ENCODE measurements around the gene CBY1.

CBY1 gene

GRCh38 chr22:38706901-38707195 is 50.4 kb downstream of the CBY1 start:
- no peaks in the 10 kb centered on the region for H3K9me3 ChIP-seq
- DNase-seq = no peak
- peaks cover 9% of the 10 kb centered on the region for H3K36me3 ChIP-seq
- H3K27me3 ChIP-seq = no peaks in the 10 kb centered on the region
- H3K4me3 ChIP-seq (ENCODE audit: low read depth, low read length) = peak overlapping the region; percentile 95
- no peak for TF ChIP-seq CTCF (IDR thresholded peaks at IDR 0.05; ENCODE audit: low read depth, low read length)
- peaks cover 6% of the 10 kb centered on the region; the same call in 1 of the 2 replicates for H3K4me1 ChIP-seq

DNA sequence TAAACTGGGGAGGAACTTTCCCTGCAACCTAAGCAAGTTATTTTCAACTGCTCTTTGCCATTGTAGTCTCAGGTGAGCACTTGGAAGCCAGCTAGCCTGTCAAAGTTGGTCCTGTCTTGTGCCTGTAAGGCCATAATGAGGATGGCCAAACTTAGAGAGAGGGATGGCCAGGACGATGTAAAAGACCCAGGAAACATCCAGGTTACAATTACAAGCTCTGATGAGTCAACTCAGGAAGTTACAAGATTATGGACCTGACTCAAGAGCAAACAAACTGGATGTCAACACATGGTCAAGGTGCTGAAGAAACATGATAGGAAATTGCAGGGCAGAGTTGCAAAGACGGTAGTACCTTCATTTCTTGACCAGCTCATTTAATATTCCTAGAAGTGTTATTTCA is 50.9 kb downstream of the CBY1 start:
- Histone ChIP-seq H3K27me3 (no peaks in the 10 kb centered on the region), H3K4me3 (ENCODE audit: low read depth, low read length) (peak overlapping the region; percentile 95), H3K36me3 (peaks cover 14% of the 10 kb centered on the region), H3K4me1 (peaks cover 6% of the 10 kb centered on the region; the same call in 1 of the 2 replicates), H3K9me3 (no peaks in the 10 kb centered on the region)
- TF ChIP-seq CTCF (IDR thresholded peaks at IDR 0.05; ENCODE audit: low read depth, low read length) = no peak
- DNase-seq = no peak

DNA sequence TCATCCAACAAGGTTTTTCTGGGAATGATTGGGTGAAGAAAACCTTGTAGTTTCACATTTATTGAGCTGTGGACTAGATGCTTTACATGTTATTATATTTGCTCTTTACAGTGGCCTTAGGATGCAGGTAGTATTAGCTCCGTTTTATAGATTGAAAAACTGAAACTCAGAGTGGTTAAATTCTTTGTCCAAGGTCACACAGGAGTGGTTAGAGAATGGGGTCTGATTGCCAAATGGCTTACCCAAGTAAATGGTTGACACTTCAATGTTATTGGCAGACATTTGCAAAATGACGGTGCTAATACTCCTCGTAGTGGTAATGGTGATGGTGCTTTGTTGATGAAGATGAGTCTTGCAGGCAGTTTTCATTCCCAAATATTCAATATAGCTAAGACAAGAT is 51.5 kb downstream of the CBY1 start:
- H3K4me1 ChIP-seq = peaks cover 6% of the 10 kb centered on the region; the same call in 1 of the 2 replicates
- peaks cover 20% of the 10 kb centered on the region for H3K36me3 ChIP-seq
- DNase-seq = no peak
- no peaks in the 10 kb centered on the region for H3K27me3 ChIP-seq
- H3K4me3 ChIP-seq (ENCODE audit: low read depth, low read length) = peak overlapping the region; percentile 95; the same call in 1 of the 2 replicates
- TF ChIP-seq CTCF (IDR thresholded peaks at IDR 0.05; ENCODE audit: low read depth, low read length) = no peak
- no peaks in the 10 kb centered on the region for H3K9me3 ChIP-seq

- Histone ChIP-seq H3K36me3 (peaks cover 20% of the 10 kb centered on the region), H3K27me3 (no peaks in the 10 kb centered on the region), H3K4me1 (peaks cover 6% of the 10 kb centered on the region; the same call in 1 of the 2 replicates), H3K4me3 (ENCODE audit: low read depth, low read length) (no peak overlapping the region), H3K9me3 (no peaks in the 10 kb centered on the region)
- DNase-seq = no peak
- TF ChIP-seq CTCF (IDR thresholded peaks at IDR 0.05; ENCODE audit: low read depth, low read length) = no peak
These were observed 52.9 kb downstream of the CBY1 start for GRCh38 chr22:38709306-38709705.

DNA sequence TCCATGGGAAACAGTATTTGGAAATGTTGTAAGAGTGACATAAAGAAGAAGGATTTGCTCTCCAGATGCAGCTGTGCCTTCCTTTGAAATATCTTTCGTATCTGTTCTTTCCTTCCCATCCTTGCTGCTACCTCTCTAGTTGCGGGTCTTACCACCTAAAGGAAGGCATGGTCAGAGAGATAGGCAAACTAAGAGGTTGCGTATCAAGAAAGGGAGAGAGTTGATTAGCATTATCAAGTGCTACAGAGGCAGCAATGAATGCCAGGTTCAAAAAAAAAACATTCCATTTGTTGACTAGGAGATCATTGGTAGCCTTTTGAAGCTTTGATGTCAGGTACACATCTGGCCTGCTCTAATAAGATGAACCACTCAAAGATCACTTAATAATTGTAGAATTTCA is 53.9 kb downstream of the CBY1 start:
- H3K4me3 ChIP-seq (ENCODE audit: low read depth, low read length) = no peak overlapping the region

DNA sequence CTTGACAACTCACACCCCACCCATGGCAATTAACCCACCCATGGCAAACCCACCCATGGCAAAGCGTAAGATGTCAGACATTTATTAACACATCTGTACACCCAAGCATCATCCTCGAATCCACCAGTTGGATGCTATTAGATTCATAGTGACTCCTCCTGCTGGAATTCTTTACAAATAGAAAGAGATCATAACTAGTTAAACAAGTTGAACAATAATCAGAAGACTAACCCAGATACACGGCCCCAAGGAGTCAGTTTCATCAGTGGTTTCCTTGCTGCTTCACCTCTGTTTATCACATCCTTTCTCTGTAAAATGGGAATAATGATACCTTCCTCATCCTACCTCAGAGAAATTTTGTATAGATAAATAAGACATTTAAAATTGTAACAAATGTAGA is 54.4 kb downstream of the CBY1 start:
- Histone ChIP-seq H3K9me3 (no peaks in the 10 kb centered on the region), H3K36me3 (peaks cover 26% of the 10 kb centered on the region), H3K27me3 (no peaks in the 10 kb centered on the region), H3K4me1 (peaks cover 6% of the 10 kb centered on the region; the same call in 1 of the 2 replicates), H3K4me3 (ENCODE audit: low read depth, low read length) (no peak overlapping the region)
- no peak for DNase-seq
- TF ChIP-seq CTCF (IDR thresholded peaks at IDR 0.05; ENCODE audit: low read depth, low read length) = no peak

More for the DNA sequence above, 53.9 kb downstream of the CBY1 start:
- no peak for DNase-seq
- Histone ChIP-seq H3K4me1 (peaks cover 6% of the 10 kb centered on the region; the same call in 1 of the 2 replicates), H3K9me3 (no peaks in the 10 kb centered on the region), H3K36me3 (peaks cover 24% of the 10 kb centered on the region), H3K27me3 (no peaks in the 10 kb centered on the region)
- no peak for TF ChIP-seq CTCF (IDR thresholded peaks at IDR 0.05; ENCODE audit: low read depth, low read length)

Data from BE2C (cell line).